H1 (cell line): Measurements from ENCODE around the gene SAPCD1. TPM values are rescaled to one million over a fixed set of nuclear protein-coding genes. Genes with fewer than 3 reads are reported as not detected.

Source experiments
- CTCF ChIA-PET: fragments of 300-600 bp; sonication (Branson Sonifier 250); formaldehyde crosslinking; loops from one replicate; lab custom pipeline; 2021; ENCODE audit not compliant: partially characterized antibody; lab: Charles Lee
- POLR2A ChIA-PET: fragments of 300-600 bp; sonication (Branson Sonifier 250); formaldehyde crosslinking; loops from one replicate; lab custom pipeline; 2021; ENCODE audit warnings: inconsistent platforms; ENCODE audit not compliant: partially characterized antibody; lab: Charles Lee
- DNase-seq, 2 experiments: peaks; one replicate each; pipeline versions ENCODE4 v3.0.0 to v3.0.0-alpha.2; 2010 to 2022; ENCODE audit warnings: low spot score in 2 of 2, low read depth in 1 of 2, mixed read lengths in 1 of 2
- FAIRE-seq: peaks from 2 replicates; lab custom pipeline; 2011; peaks lifted over from hg19 to GRCh38; lab: Jason Lieb, UNC
- H2AFZ ChIP-seq: 2 replicates; pipeline ENCODE4 v1.8.1; 2012; ENCODE audit warnings: low read length, inconsistent platforms
- H2AK5ac ChIP-seq: 2 replicates; pipeline ENCODE4 v1.6.1; 2013; ENCODE audit warnings: low read depth, low read length
- H2BK120ac ChIP-seq: replicated peaks from 2 replicates; pipeline ENCODE3; 2013; ENCODE audit warnings: low read depth, low read length, inconsistent platforms
- H2BK12ac ChIP-seq: 2 replicates; pipeline ENCODE4 v1.6.1; 2013; ENCODE audit warnings: low read depth, low read length
- H2BK15ac ChIP-seq: 2 replicates; pipeline ENCODE4 v1.6.1; 2013; ENCODE audit warnings: low read length
- H2BK20ac ChIP-seq: 2 replicates; pipeline ENCODE4 v1.6.1; 2013; ENCODE audit warnings: low read length
- H2BK5ac ChIP-seq: 2 replicates; pipeline ENCODE4 v1.6.1; 2013; ENCODE audit warnings: low read depth, low read length
- H3K14ac ChIP-seq: 2 replicates; pipeline ENCODE4 v1.6.1; 2013; ENCODE audit warnings: inconsistent platforms; ENCODE audit not compliant: insufficient read length
- H3K18ac ChIP-seq: 2 replicates; pipeline ENCODE4 v1.6.1; 2013; ENCODE audit warnings: low read length; ENCODE audit errors: extremely low read depth
- H3K23ac ChIP-seq: 2 replicates; pipeline ENCODE4 v1.6.1; 2013; ENCODE audit warnings: inconsistent platforms; ENCODE audit not compliant: insufficient read length
- H3K23me2 ChIP-seq: 2 replicates; pipeline ENCODE4 v1.6.1; 2013; ENCODE audit warnings: low read depth, low read length
- H3K27ac ChIP-seq: 2 replicates; pipeline ENCODE4 v1.6.1; 2011; ENCODE audit warnings: low read depth, low read length, inconsistent platforms
- H3K27me3 ChIP-seq, 4 experiments: replicated peaks in 1 of 4; 1 replicate in 1 of 4; 2 replicates in 3 of 4; pipeline versions ENCODE4 v1.6.1 to v1.8.1; 2011 to 2013; ENCODE audit warnings: low read length in 3 of 4, mild to moderate bottlenecking in 3 of 4, inconsistent platforms in 2 of 4, mixed read lengths in 2 of 4, moderate library complexity in 1 of 4; ENCODE audit not compliant: control insufficient read depth in 3 of 4, insufficient read depth in 3 of 4; ENCODE audit errors: extremely low read depth in 1 of 4
- H3K36me3 ChIP-seq, 4 experiments: 2 replicates each; pipeline versions ENCODE4 v1.6.1 to v1.8.1; 2011 to 2013; ENCODE audit warnings: mild to moderate bottlenecking in 4 of 4, low read length in 3 of 4, moderate library complexity in 2 of 4, control low read depth in 1 of 4, inconsistent platforms in 1 of 4; ENCODE audit not compliant: insufficient read depth in 4 of 4, control insufficient read depth in 2 of 4
- H3K4ac ChIP-seq: replicated peaks from 2 replicates; pipeline ENCODE3; 2013; ENCODE audit warnings: low read length, low read depth, mixed read lengths, inconsistent platforms; ENCODE audit not compliant: insufficient read length
- H3K4me1 ChIP-seq, 4 experiments: replicated peaks in 1 of 4; 1 replicate in 1 of 4; 2 replicates in 3 of 4; pipeline versions ENCODE4 v1.6.1 to v1.8.1; 2011 to 2013; ENCODE audit warnings: low read length in 3 of 4, inconsistent platforms in 2 of 4, mixed read lengths in 1 of 4; ENCODE audit not compliant: insufficient read depth in 4 of 4, control insufficient read depth in 3 of 4
- H3K4me2 ChIP-seq, 2 experiments: 2 replicates each; pipeline versions ENCODE4 v1.6.1 to v1.8.1; 2011 to 2013; ENCODE audit warnings: low read depth in 2 of 2, low read length in 2 of 2, control low read depth in 1 of 2, inconsistent platforms in 1 of 2, mild to moderate bottlenecking in 1 of 2; ENCODE audit not compliant: insufficient read depth in 1 of 2
- H3K4me3 ChIP-seq, 4 experiments: fragments of 200-600, 300-600 bp in 1 of 4; sonication (generic), shearing (Covaris generic), sonication (Bioruptor Twin) in 1 of 4; 2 replicates each; pipeline versions ENCODE4 v1.5.1 to v1.8.1; 2011 to 2016; ENCODE audit warnings: low read length in 4 of 4, low read depth in 3 of 4, control low read depth in 2 of 4, inconsistent platforms in 2 of 4, mild to moderate bottlenecking in 2 of 4, mixed read lengths in 1 of 4, moderate library complexity in 1 of 4; ENCODE audit not compliant: insufficient read depth in 2 of 4; ENCODE audit errors: extremely low read depth in 1 of 4
- H3K56ac ChIP-seq: replicated peaks from 2 replicates; pipeline ENCODE3; 2013; ENCODE audit warnings: low read depth, mild to moderate bottlenecking, mixed read lengths, low read length, inconsistent platforms; ENCODE audit not compliant: insufficient read length
- H3K79me1 ChIP-seq: 2 replicates; pipeline ENCODE4 v1.6.1; 2013; ENCODE audit warnings: low read depth, low read length, control low read depth
- H3K79me2 ChIP-seq, 2 experiments: 2 replicates each; pipeline versions ENCODE4 v1.6.1 to v1.8.1; 2012 to 2013; ENCODE audit warnings: low read length in 2 of 2, mild to moderate bottlenecking in 2 of 2, inconsistent platforms in 1 of 2; ENCODE audit not compliant: insufficient read depth in 2 of 2, control insufficient read depth in 1 of 2
- H3K9ac ChIP-seq, 4 experiments: replicated peaks in 1 of 4; 1 replicate in 1 of 4; 2 replicates in 3 of 4; pipeline versions ENCODE4 v1.6.1 to v1.8.1; 2011 to 2013; ENCODE audit warnings: low read depth in 3 of 4, low read length in 3 of 4, control low read depth in 2 of 4, mild to moderate bottlenecking in 2 of 4, moderate library complexity in 2 of 4, inconsistent platforms in 1 of 4; ENCODE audit errors: extremely low read depth in 1 of 4
- H3K9me3 ChIP-seq, 2 experiments: 2 replicates each; pipeline versions ENCODE4 v1.6.1 to v1.8.1; 2012 to 2013; ENCODE audit warnings: mild to moderate bottlenecking in 2 of 2, moderate library complexity in 2 of 2, control low read depth in 1 of 2, inconsistent platforms in 1 of 2, low read depth in 1 of 2, low read length in 1 of 2, mixed read lengths in 1 of 2; ENCODE audit not compliant: insufficient read depth in 2 of 2
- H4K20me1 ChIP-seq, 2 experiments: replicated peaks in 1 of 2; 2 replicates each; pipeline versions ENCODE3 to v1.8.1; 2011 to 2013; ENCODE audit warnings: inconsistent platforms in 2 of 2, low read length in 2 of 2, mild to moderate bottlenecking in 1 of 2; ENCODE audit not compliant: insufficient read depth in 2 of 2, control insufficient read depth in 1 of 2
- H4K5ac ChIP-seq: 2 replicates; pipeline ENCODE4 v1.6.1; 2013; ENCODE audit warnings: low read length, low read depth, mixed read lengths, inconsistent platforms; ENCODE audit not compliant: insufficient read length
- H4K8ac ChIP-seq: 2 replicates; pipeline ENCODE4 v1.8.0; 2013; ENCODE audit warnings: mild to moderate bottlenecking, moderate library complexity, low read length, inconsistent platforms; ENCODE audit not compliant: insufficient read depth; ENCODE audit errors: extremely low read depth
- H4K91ac ChIP-seq: replicated peaks from 2 replicates; pipeline ENCODE3; 2013; ENCODE audit warnings: low read length, mixed read lengths, inconsistent platforms; ENCODE audit not compliant: insufficient read length
- BRCA1 ChIP-seq: IDR thresholded peaks from 2 replicates; pipeline ENCODE4 v1.6.1; 2012; ENCODE audit warnings: low read depth, low read length, improper control_type of control experiment
- CBX5 ChIP-seq: fragments of 300-800, 300-1000 bp; sonication (generic); IDR thresholded peaks from 2 replicates; pipeline ENCODE4 v1.7.1; 2016; ENCODE audit warnings: antibody characterized with exemption, low read length, low read depth
- HDAC2 ChIP-seq, 2 experiments: fragments of 300-600 bp in 1 of 2; sonication (generic) in 1 of 2; IDR thresholded peaks; 2 replicates each; pipeline ENCODE4 v1.6.1; 2011 to 2012; ENCODE audit warnings: low read depth in 2 of 2, low read length in 2 of 2, mild to moderate bottlenecking in 2 of 2, moderate library complexity in 2 of 2, borderline replicate concordance in 1 of 2, inconsistent platforms in 1 of 2
- TAF1 ChIP-seq: IDR thresholded peaks from 2 replicates; pipeline ENCODE4 v1.6.1; 2011; ENCODE audit warnings: mild to moderate bottlenecking, low read depth, low read length
- TAF7 ChIP-seq: optimal IDR thresholded peaks from 2 replicates; pipeline ENCODE3; 2011; ENCODE audit warnings: low read depth, mild to moderate bottlenecking, inconsistent platforms, low read length, moderate library complexity, borderline replicate concordance
- YY1 ChIP-seq: IDR thresholded peaks from 2 replicates; pipeline ENCODE4 v1.6.1; 2011; ENCODE audit warnings: low read depth, mild to moderate bottlenecking, low read length
- WGBS, 2 experiments: shearing (Covaris generic) in 1 of 2; methylation state at CpG; one replicate each; pipeline versions ENCODE4 v1.1.6 to v1.1.7; 2013 to 2015; ENCODE audit warnings: low lambda C conversion rate in 2 of 2, mixed read lengths in 2 of 2, inconsistent platforms in 1 of 2, low coverage in 1 of 2, missing lambda C conversion rate in 1 of 2; ENCODE audit not compliant: insufficient replicate concordance in 2 of 2, insufficient coverage in 1 of 2, insufficient read length in 1 of 2; ENCODE audit errors: extremely low coverage in 1 of 2, missing lambda C conversion rate in 1 of 2; 5-methylcytosine and 5-hydroxymethylcytosine counted together
- polyA plus RNA-seq, 7 experiments: library from polyadenylated mRNA; depleted of rRNA in 3 of 7; stranded (reverse) in 5 of 7; unstranded in 2 of 7; fragments of >200 nt in 5 of 7; fragments of 200-250 nt in 2 of 7; gene quantifications; 1 replicate in 5 of 7; 2 replicates in 1 of 7; 4 replicates in 1 of 7; pipeline versions ENCODE4 v1.2.1 to v1.2.3, GENCODE V29; 2011 to 2013; ENCODE audit warnings: missing spikeins in 2 of 7, mixed read lengths in 2 of 7
- total RNA-seq: library from RNA; stranded (reverse); fragmentation: NEBNext Ultra II Directional; extraction: Animal tissue kit (Norgen Biotek cat#: 25700); gene quantifications from 2 replicates; pipeline ENCODE4 v1.2.1, GENCODE V29; 2021

Gene SAPCD1
- total and polyA plus RNA-seq, 2 of the 8 experiments (the other 6 are each of a cell fraction or from before 2014, with no cell fraction given): 3.1 to 5.9 TPM

- POLR2A ChIA-PET: interaction anchor here (0.6 to 10.7 kb wide), 21 partner anchors 9 to 307 kb away, joined by 3 to 85 read pairs (median 4); partner anchors contain the start of genes C6orf47, DXO, GPANK1 and HSPA1A
- Histone ChIP-seq H3K79me1 (no peaks in the 10 kb centered on the region), H3K27me3 (no peaks in the 10 kb centered on the region), H3K79me2 (no peaks in the 10 kb centered on the region), H2AK5ac (no peak overlapping the region), H2BK15ac (no peak overlapping the region), H4K8ac (no peak overlapping the region; the same call in 1 of the 2 replicates), H2BK5ac (no peak overlapping the region), H3K56ac (no peak overlapping the region), H3K4ac (no peak overlapping the region), H3K4me3 (no peak overlapping the region), H2BK12ac (0 out of 2 replicates have a peak overlapping the region, but pooled peaks have one; percentile 27), H3K9ac (no peak overlapping the region), H2BK20ac (no peak overlapping the region), H3K9me3 (no peaks in the 10 kb centered on the region), H3K18ac (no peak overlapping the region), H3K36me3 (peaks cover under 1 to 20% (median 14%) of the 10 kb centered on the region in 4 experiments; a peak in 6 of 8 replicates), H4K91ac (no peak overlapping the region), H3K4me1 (peaks cover 0 to 7% (median 3%) of the 10 kb centered on the region in 4 experiments; a peak in 4 of 7 replicates), H3K4me2 (no peak overlapping the region), H4K20me1 (no peaks in the 10 kb centered on the region), H2BK120ac (no peak overlapping the region), H3K23ac (no peak overlapping the region), H2AFZ (no peak overlapping the region), H4K5ac (no peak overlapping the region), H3K14ac (no peak overlapping the region), H3K23me2 (no peaks in the 10 kb centered on the region), H3K27ac (no peak overlapping the region)
- DNase-seq (no peak), FAIRE-seq (no peak)
- no peak for TF ChIP-seq TAF7
- no peak for TF ChIP-seq CBX5
- no peak for TF ChIP-seq HDAC2 (IDR thresholded peaks at IDR 0.05; ENCODE audit: borderline replicate concordance in 1 of 2, low read depth in 2 of 2, low read length in 2 of 2)
- TF ChIP-seq YY1: no peak
- TF ChIP-seq TAF1: no peak
- TF ChIP-seq BRCA1: no peak
- CTCF ChIA-PET: interaction anchor here (0.7 to 14.4 kb wide), 10 partner anchors 9 to 229 kb away, joined by 3 to 228 read pairs (median 4); partner anchors contain the start of genes ATP6V1G2, DDAH2, LY6G6D and MPIG6B
- 97% methylated on average over 2 of the region's 4 CpGs; no CpG with 5 or more reads in 1 of the 2 experiments for WGBS, 2 experiments
Observed at GRCh38 chr6:31775184-31775583, 12.7 kb downstream of the SAPCD1 start.
